Measurements from ENCODE around the gene KCTD2.

DNA sequence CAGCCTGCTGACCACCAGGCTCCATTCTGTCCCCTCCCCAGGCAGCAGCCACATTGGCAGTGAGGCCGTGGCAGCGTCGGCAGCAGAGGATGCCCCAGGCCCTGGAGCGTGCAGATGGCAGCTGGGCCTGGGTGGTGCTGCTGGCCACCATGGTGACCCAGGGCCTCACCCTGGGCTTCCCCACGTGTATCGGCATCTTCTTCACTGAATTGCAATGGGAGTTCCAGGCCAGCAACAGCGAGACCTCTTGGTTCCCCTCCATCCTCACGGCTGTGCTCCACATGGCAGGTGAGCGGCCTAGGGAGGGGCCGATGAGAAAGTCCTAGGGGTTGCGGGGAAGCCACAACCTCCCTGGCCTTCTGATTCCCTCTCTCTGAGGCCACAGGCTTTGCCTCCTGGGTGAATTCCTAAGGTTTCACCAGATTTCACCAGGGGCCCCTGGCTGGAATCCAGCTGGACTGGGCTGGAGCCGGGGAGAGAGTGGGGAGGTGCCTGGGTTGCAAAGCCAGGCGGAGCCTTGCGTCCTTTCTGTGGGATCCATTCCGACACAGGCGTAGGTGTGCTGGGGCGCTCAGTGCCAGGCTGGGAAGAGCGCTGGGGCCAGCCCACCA lies 46.6 kb downstream of the KCTD2 start:
- TF ChIP-seq, protein P1, sequence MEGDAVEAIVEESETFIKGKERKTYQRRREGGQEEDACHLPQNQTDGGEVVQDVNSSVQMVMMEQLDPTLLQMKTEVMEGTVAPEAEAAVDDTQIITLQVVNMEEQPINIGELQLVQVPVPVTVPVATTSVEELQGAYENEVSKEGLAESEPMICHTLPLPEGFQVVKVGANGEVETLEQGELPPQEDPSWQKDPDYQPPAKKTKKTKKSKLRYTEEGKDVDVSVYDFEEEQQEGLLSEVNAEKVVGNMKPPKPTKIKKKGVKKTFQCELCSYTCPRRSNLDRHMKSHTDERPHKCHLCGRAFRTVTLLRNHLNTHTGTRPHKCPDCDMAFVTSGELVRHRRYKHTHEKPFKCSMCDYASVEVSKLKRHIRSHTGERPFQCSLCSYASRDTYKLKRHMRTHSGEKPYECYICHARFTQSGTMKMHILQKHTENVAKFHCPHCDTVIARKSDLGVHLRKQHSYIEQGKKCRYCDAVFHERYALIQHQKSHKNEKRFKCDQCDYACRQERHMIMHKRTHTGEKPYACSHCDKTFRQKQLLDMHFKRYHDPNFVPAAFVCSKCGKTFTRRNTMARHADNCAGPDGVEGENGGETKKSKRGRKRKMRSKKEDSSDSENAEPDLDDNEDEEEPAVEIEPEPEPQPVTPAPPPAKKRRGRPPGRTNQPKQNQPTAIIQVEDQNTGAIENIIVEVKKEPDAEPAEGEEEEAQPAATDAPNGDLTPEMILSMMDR (IDR thresholded peaks at IDR 0.05 in 4 of 5, conservative IDR thresholded peaks at IDR 0.05 in 1 of 5): no peak
- TF ChIP-seq POLR2A (IDR thresholded peaks at IDR 0.05): no peak
